Fibroblast of pulmonary artery (primary cell): Measurements from ENCODE around the gene RAX2.

Experiments used
- DNase-seq: peaks from one replicate; pipeline ENCODE4 v3.0.0-alpha.2; 2010; ENCODE audit warnings: low read depth
- H3K4me3 ChIP-seq: replicated peaks from 2 replicates; pipeline ENCODE4 v1.5.1; 2011; ENCODE audit warnings: low read depth, mild to moderate bottlenecking, control low read depth, low read length, moderate library complexity
- CTCF ChIP-seq: IDR thresholded peaks from 2 replicates; pipeline ENCODE4 v1.5.1; 2011; ENCODE audit warnings: mild to moderate bottlenecking, control low read depth, low read length, inconsistent platforms; ENCODE audit errors: missing control alignments

Gene RAX2

GRCh38 chr19:3782903-3783302 is 10.9 kb upstream of the RAX2 start:
- no peak for TF ChIP-seq CTCF
- H3K4me3 ChIP-seq, result no peak overlapping the region
- no peak for DNase-seq

DNA sequence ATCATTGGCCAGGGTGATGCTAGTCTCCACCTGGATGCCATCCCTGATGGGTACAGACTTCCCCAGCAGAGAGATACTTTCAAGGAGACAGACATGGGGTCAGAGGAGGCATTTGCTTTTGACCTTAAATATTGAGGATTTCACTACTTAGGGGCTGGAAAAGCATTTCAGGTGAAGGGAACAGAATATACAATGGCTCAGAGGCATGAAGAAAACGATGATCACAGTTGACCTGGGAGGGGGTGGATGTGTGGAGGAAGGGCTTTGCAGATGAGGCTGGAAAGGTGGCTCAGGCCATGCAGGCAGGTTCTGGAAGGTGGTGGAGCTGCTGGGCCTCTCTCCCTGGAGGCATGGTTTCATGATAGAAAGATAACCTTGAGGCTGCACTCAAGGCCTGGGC is 10.3 kb upstream of the RAX2 start:
- TF ChIP-seq CTCF, result no peak
- DNase-seq, result no peak

DNA sequence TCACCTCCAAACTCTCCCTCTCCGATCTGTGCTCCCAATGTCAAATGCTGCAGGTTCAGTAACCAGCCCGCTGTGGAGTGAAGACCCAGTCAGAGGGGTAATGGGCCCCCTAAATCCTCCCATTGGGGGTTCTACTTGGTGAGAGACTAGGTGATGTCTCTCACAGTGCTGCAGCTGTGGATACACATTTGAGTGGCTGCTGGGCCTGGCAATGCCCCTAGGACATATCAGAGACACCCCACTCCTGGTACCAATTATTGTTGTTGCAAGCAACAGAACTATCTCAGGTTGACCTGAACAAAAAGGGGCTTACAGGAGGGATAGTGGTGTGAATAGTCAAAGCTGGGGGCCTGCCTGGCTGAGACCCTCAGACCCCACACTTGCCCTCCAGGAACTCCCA is 9.6 kb upstream of the RAX2 start:
- no peak for DNase-seq
- TF ChIP-seq CTCF, result no peak
- H3K4me3 ChIP-seq, result no peak overlapping the region

More for the DNA sequence above, 10.3 kb upstream of the RAX2 start:
- no peak overlapping the region for H3K4me3 ChIP-seq

DNA sequence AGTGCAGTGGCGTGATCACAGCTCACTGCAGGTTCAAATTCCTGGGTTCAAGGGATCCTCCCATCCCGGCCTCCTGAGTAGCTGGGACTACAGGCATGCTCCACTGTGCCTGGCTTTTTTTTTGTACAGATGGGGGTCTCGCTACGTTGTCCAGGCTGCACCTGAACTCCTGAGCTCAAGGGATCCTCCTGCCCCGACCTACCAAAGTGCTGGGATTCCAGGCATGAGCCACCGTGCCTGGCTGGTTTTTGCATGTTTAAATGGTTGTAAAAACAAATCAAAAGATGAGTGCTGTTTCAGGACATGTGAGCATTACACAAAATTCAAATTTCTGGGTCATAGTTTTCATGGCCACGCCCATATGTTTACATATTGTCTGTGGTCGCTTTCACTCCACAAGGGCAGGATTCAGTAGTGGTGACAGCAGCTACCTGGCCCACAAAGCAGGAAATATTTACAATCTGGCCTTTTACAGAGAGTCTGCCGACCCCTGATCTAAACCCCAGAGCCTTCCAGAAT is 8.8 kb upstream of the RAX2 start:
- DNase-seq, result no peak
- TF ChIP-seq CTCF, result no peak
- no peak overlapping the region for H3K4me3 ChIP-seq

GRCh38 chr19:3778899-3779723 is 7.1 kb upstream of the RAX2 start:
- H3K4me3 ChIP-seq, result no peak overlapping the region
- no peak for TF ChIP-seq CTCF
- no peak for DNase-seq

DNA sequence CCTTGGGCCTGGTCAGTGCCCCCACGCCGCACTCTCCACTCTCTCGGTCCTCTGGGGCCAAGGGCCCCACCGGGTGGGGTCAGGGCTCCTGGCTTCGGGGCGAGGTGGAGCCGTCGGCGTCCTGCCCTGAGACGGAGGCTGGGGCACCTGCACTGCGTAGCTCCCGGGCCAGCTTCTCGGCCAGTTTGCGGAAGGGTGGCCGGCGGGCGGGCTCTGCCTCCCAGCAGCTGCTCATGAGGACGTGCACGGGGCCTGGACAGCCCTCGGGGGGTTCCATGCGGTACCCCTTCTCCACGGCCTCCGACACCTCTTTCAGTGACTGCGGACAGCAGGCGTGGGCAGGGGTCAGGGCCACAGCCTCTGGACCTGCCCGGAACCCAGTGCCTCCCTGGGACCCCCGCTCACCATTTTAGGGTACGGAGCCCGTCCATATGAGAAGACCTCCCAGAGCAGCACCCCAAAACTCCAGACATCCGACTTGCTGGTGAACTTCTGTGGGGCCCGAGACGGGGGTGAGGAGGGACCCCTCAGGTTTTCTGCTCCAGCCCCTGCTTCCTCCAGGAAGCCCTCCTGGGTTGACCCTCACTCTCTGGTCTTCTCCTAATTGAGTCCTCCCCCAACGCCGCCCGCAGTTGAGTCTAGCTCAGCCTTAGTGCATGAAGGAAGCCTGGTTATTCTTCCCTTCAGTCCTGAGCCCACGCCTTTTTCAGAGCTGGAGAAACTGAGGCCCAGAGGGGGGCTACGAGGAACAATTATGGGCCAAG is 6.3 kb upstream of the RAX2 start:
- TF ChIP-seq CTCF, result no peak
- DNase-seq, result no peak
- H3K4me3 ChIP-seq, result no peak overlapping the region
